ENCODE data around the gene DLGAP1.

Gene DLGAP1

GRCh38 chr18:3654442-3655253 is 800.5 kb downstream of the DLGAP1 start:
- no peaks in the 10 kb centered on the region for H3K9me3 ChIP-seq (ENCODE audit: insufficient read depth, low read length)
- H4K20me1 ChIP-seq (ENCODE audit: insufficient read depth, low read length): no peaks in the 10 kb centered on the region
- TF ChIP-seq EZH2phosphoT487 (IDR thresholded peaks at IDR 0.05; ENCODE audit: low read depth): no peak
- TF ChIP-seq, protein P1, sequence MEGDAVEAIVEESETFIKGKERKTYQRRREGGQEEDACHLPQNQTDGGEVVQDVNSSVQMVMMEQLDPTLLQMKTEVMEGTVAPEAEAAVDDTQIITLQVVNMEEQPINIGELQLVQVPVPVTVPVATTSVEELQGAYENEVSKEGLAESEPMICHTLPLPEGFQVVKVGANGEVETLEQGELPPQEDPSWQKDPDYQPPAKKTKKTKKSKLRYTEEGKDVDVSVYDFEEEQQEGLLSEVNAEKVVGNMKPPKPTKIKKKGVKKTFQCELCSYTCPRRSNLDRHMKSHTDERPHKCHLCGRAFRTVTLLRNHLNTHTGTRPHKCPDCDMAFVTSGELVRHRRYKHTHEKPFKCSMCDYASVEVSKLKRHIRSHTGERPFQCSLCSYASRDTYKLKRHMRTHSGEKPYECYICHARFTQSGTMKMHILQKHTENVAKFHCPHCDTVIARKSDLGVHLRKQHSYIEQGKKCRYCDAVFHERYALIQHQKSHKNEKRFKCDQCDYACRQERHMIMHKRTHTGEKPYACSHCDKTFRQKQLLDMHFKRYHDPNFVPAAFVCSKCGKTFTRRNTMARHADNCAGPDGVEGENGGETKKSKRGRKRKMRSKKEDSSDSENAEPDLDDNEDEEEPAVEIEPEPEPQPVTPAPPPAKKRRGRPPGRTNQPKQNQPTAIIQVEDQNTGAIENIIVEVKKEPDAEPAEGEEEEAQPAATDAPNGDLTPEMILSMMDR (IDR thresholded peaks at IDR 0.05; ENCODE audit: low read depth, low read length): no peak
- no peak overlapping the region for H3K4me2 ChIP-seq (ENCODE audit: low read length)
- no peaks in the 10 kb centered on the region for H3K27me3 ChIP-seq (ENCODE audit: low read depth, low read length)
- H3K4me1 ChIP-seq (ENCODE audit: low read length): peaks cover 4% of the 10 kb centered on the region; the same call in 1 of the 2 replicates
- no peaks in the 10 kb centered on the region for H3K79me2 ChIP-seq (ENCODE audit: low read length)
- no peak overlapping the region for H3K27ac ChIP-seq (ENCODE audit: low read length)
- no peak overlapping the region for H2AFZ ChIP-seq (ENCODE audit: low read depth, low read length)
- no peak overlapping the region for H3K9ac ChIP-seq (ENCODE audit: low read length)
- no peaks in the 10 kb centered on the region for H3K36me3 ChIP-seq (replicated peaks; ENCODE audit: low read depth, low read length)
- no peak overlapping the region for H3K4me3 ChIP-seq (ENCODE audit: low read length)

DNA sequence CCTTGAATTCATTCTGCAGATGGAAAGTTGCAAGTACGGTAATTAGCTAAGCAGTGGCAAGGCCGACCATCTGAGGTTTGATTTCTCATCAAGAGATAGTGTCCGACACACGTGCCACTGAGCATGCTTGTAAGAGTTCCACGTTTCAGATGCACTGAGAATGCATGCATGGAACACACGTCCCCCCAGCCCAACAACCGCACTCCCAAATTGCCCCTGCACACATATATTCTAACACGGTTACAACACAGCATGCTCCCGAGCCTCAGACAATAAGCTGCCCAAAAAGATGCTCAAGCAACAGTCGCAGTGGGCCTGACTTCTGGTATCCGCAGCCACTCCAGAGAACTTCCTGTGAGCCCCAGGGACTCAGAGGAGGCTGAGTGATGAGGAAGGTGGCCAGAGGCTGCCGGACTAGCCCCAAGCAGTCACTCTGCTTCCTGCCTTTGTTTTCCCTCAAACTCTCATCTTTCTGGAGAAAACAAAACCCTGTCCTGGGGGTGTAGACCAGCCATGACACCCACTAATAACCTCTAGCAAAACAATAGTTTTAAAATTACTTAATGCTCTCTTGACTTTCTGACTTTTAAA is 801.2 kb downstream of the DLGAP1 start:
- no peaks in the 10 kb centered on the region for H3K27me3 ChIP-seq (ENCODE audit: low read depth, low read length)

DNA sequence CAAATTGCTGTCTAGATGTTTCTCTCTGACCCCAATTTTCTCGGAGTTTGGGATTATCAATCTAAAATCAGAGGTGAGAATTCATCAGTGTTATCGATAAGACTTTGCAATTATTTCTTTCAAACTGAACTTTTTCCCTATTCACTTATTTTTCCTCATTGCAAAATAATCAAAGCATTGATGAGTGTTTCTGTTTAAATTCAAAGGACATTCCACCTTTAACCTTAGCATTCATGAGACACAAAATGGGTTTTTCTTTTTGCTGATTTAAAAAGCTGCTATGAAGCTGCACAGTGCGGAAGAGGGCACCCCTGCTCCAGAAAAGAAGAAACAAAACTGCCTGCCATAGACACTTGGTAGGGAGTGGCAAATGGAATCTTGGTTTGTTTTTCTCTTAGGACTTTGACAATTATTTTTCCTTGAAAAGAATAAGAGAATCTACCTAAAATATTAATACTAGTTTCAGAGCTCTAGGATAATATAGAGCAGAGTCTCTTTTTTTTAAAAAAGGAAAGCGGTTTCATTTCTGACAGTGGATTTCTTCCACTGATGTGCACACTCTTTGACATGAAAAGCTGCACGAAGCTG is 801.8 kb downstream of the DLGAP1 start:
- H3K27me3 ChIP-seq (ENCODE audit: low read depth, low read length): no peaks in the 10 kb centered on the region
- H3K4me2 ChIP-seq (ENCODE audit: low read length): no peak overlapping the region
- TF ChIP-seq, protein P1 (IDR thresholded peaks at IDR 0.05; ENCODE audit: low read depth, low read length): no peak
- no peak for TF ChIP-seq EZH2phosphoT487 (IDR thresholded peaks at IDR 0.05; ENCODE audit: low read depth)
- H3K4me3 ChIP-seq (ENCODE audit: low read length): no peak overlapping the region
- H2AFZ ChIP-seq (ENCODE audit: low read depth, low read length): no peak overlapping the region
- no peaks in the 10 kb centered on the region for H3K36me3 ChIP-seq (replicated peaks; ENCODE audit: low read depth, low read length)
- no peaks in the 10 kb centered on the region for H3K9me3 ChIP-seq (ENCODE audit: insufficient read depth, low read length)
- H3K79me2 ChIP-seq (ENCODE audit: low read length): no peaks in the 10 kb centered on the region
- no peaks in the 10 kb centered on the region for H4K20me1 ChIP-seq (ENCODE audit: insufficient read depth, low read length)
- H3K27ac ChIP-seq (ENCODE audit: low read length): no peak overlapping the region
- H3K9ac ChIP-seq (ENCODE audit: low read length): no peak overlapping the region
- H3K4me1 ChIP-seq (ENCODE audit: low read length): peaks cover 16% of the 10 kb centered on the region; the same call in 1 of the 2 replicates

More for the DNA sequence above, 801.2 kb downstream of the DLGAP1 start:
- no peak overlapping the region for H3K27ac ChIP-seq (ENCODE audit: low read length)
- no peaks in the 10 kb centered on the region for H3K79me2 ChIP-seq (ENCODE audit: low read length)
- no peak overlapping the region for H2AFZ ChIP-seq (ENCODE audit: low read depth, low read length)
- no peaks in the 10 kb centered on the region for H4K20me1 ChIP-seq (ENCODE audit: insufficient read depth, low read length)
- no peaks in the 10 kb centered on the region for H3K9me3 ChIP-seq (ENCODE audit: insufficient read depth, low read length)
- no peak for TF ChIP-seq EZH2phosphoT487 (IDR thresholded peaks at IDR 0.05; ENCODE audit: low read depth)
- TF ChIP-seq, protein P1 (IDR thresholded peaks at IDR 0.05; ENCODE audit: low read depth, low read length): no peak
- no peak overlapping the region for H3K4me2 ChIP-seq (ENCODE audit: low read length)
- H3K9ac ChIP-seq (ENCODE audit: low read length): no peak overlapping the region
- H3K4me1 ChIP-seq (ENCODE audit: low read length): peaks cover 11% of the 10 kb centered on the region; the same call in 1 of the 2 replicates
- no peaks in the 10 kb centered on the region for H3K36me3 ChIP-seq (replicated peaks; ENCODE audit: low read depth, low read length)
- H3K4me3 ChIP-seq (ENCODE audit: low read length): no peak overlapping the region
